WTC11 (cell line): Measurements from ENCODE around the gene AMIGO3. TPM values are rescaled to one million over a fixed set of nuclear protein-coding genes. Genes with fewer than 3 reads are reported as not detected.

Experiments used
- ATAC-seq: fragments of 200-7000 bp; cut with Tn5 transposase; 2 replicates; pipeline ENCODE4 v1.10.0; 2021; ENCODE audit warnings: mild to moderate bottlenecking, moderate library complexity
- Bru-seq: library from RNA; stranded (reverse); fragments of 400-500 nt; gene quantifications from one replicate; lab custom pipeline; 2021; lab: Mats Ljungman, UMichigan
- CTCF ChIA-PET: fragments of 300-600 bp; sonication (Branson Sonifier 250); formaldehyde crosslinking; loops from one replicate; lab custom pipeline; 2021; ENCODE audit warnings: antibody characterized with exemption; lab: Charles Lee
- POLR2A ChIA-PET: fragments of 350-600 bp; sonication (Branson Sonifier 250); formaldehyde crosslinking; loops from one replicate; lab custom pipeline; 2021; ENCODE audit warnings: antibody characterized with exemption; lab: Charles Lee
- DNase-seq: peaks from one replicate; pipeline ENCODE4 v3.0.0; 2021; ENCODE audit warnings: low spot score
- H3K27ac Mint-ChIP-seq: 2 replicates; pipeline ENCODE4 v1.8.0; 2021; ENCODE audit warnings: mixed read lengths
- H3K27me3 Mint-ChIP-seq: 2 replicates; pipeline ENCODE4 v1.8.0; 2021; ENCODE audit warnings: low read depth, mild to moderate bottlenecking, moderate library complexity, mixed read lengths
- H3K36me3 Mint-ChIP-seq: 2 replicates; pipeline ENCODE4 v1.8.0; 2021; ENCODE audit warnings: mixed read lengths
- H3K4me1 Mint-ChIP-seq: 2 replicates; pipeline ENCODE4 v1.8.0; 2022; ENCODE audit warnings: mixed read lengths
- H3K4me3 Mint-ChIP-seq: 2 replicates; pipeline ENCODE4 v1.8.0; 2021; ENCODE audit warnings: mild to moderate bottlenecking, moderate library complexity, mixed read lengths
- H3K9me3 Mint-ChIP-seq: 2 replicates; pipeline ENCODE4 v1.8.0; 2021; ENCODE audit warnings: mixed read lengths
- ARID4B ChIP-seq: sonication (generic); formaldehyde crosslinking; IDR thresholded peaks from 2 replicates; pipeline ENCODE4 v1.8.0; 2023; ENCODE audit warnings: missing genetic modification reagents, mild to moderate bottlenecking, borderline replicate concordance
- ATF3 ChIP-seq: sonication (generic); formaldehyde crosslinking; conservative IDR thresholded peaks from 2 replicates; pipeline ENCODE4 v1.8.1; 2022; ENCODE audit warnings: mild to moderate bottlenecking, missing genetic modification reagents
- CBFB ChIP-seq: sonication (generic); formaldehyde crosslinking; IDR thresholded peaks from 2 replicates; pipeline ENCODE4 v1.8.1; 2022; ENCODE audit warnings: mild to moderate bottlenecking, low read depth, missing genetic modification reagents
- ERG ChIP-seq: fragments of 250-450 bp; sonication (Bioruptor Pico); IDR thresholded peaks from 2 replicates; pipeline ENCODE4 v1.8.0; 2021; ENCODE audit warnings: mild to moderate bottlenecking
- FOXK1 ChIP-seq: sonication (generic); formaldehyde crosslinking; IDR thresholded peaks from 2 replicates; pipeline ENCODE4 v1.8.0; 2022; ENCODE audit warnings: mild to moderate bottlenecking, moderate library complexity, missing genetic modification reagents
- GABPB1 ChIP-seq: sonication (generic); formaldehyde crosslinking; IDR thresholded peaks from 2 replicates; pipeline ENCODE4 v1.8.1; 2023; ENCODE audit warnings: mild to moderate bottlenecking, missing genetic modification reagents
- JAZF1 ChIP-seq: fragments of 250-450 bp; sonication (Bioruptor Pico); IDR thresholded peaks from 2 replicates; pipeline ENCODE4 v1.9.0; 2021; ENCODE audit warnings: moderate library complexity, mild to moderate bottlenecking, inconsistent platforms
- JUN ChIP-seq: sonication (generic); formaldehyde crosslinking; IDR thresholded peaks from 2 replicates; pipeline ENCODE4 v1.8.0; 2023; ENCODE audit warnings: mild to moderate bottlenecking, missing genetic modification reagents
- MLX ChIP-seq: sonication (generic); formaldehyde crosslinking; IDR thresholded peaks from 2 replicates; pipeline ENCODE4 v1.8.1; 2023; ENCODE audit warnings: mild to moderate bottlenecking, missing genetic modification reagents, moderate library complexity
- MXD4 ChIP-seq: fragments of 250-450 bp; sonication (Bioruptor Pico); IDR thresholded peaks from 2 replicates; pipeline ENCODE4 v1.8.0; 2021; ENCODE audit warnings: mild to moderate bottlenecking, moderate library complexity, borderline replicate concordance
- NFYB ChIP-seq: sonication (generic); formaldehyde crosslinking; conservative IDR thresholded peaks from 2 replicates; pipeline ENCODE4 v1.8.0; 2022; ENCODE audit warnings: low read depth, missing genetic modification reagents
- PREB ChIP-seq: sonication (generic); formaldehyde crosslinking; IDR thresholded peaks from 2 replicates; pipeline ENCODE4 v1.8.1; 2022; ENCODE audit warnings: mild to moderate bottlenecking, missing genetic modification reagents, moderate library complexity, borderline replicate concordance
- TEAD4 ChIP-seq: sonication (generic); formaldehyde crosslinking; IDR thresholded peaks from 2 replicates; pipeline ENCODE4 v1.8.0; 2022; ENCODE audit warnings: mild to moderate bottlenecking, missing genetic modification reagents
- USF1 ChIP-seq: sonication (generic); formaldehyde crosslinking; IDR thresholded peaks from 2 replicates; pipeline ENCODE4 v1.8.0; 2022; ENCODE audit warnings: mild to moderate bottlenecking, missing genetic modification reagents
- USF2 ChIP-seq: sonication (generic); formaldehyde crosslinking; IDR thresholded peaks from 2 replicates; pipeline ENCODE4 v1.8.1; 2023; ENCODE audit warnings: mild to moderate bottlenecking, missing genetic modification reagents, moderate library complexity
- ZBTB21 ChIP-seq: sonication (generic); formaldehyde crosslinking; IDR thresholded peaks from 2 replicates; pipeline ENCODE4 v1.8.1; 2023; ENCODE audit warnings: mild to moderate bottlenecking, missing genetic modification reagents, borderline replicate concordance
- ZBTB43 ChIP-seq: sonication (generic); formaldehyde crosslinking; IDR thresholded peaks from 2 replicates; pipeline ENCODE4 v1.8.1; 2023; ENCODE audit warnings: mild to moderate bottlenecking, missing genetic modification reagents
- ZMAT4 ChIP-seq: fragments of 250-450 bp; sonication (Bioruptor Pico); IDR thresholded peaks from 2 replicates; pipeline ENCODE4 v1.9.0; 2021; ENCODE audit warnings: mild to moderate bottlenecking
- ZNF138 ChIP-seq: sonication (generic); formaldehyde crosslinking; conservative IDR thresholded peaks from 2 replicates; pipeline ENCODE4 v1.8.1; 2022; ENCODE audit warnings: mild to moderate bottlenecking, moderate library complexity, missing genetic modification reagents
- ZNF396 ChIP-seq: fragments of 250-450 bp; sonication (Bioruptor Pico); IDR thresholded peaks from 2 replicates; pipeline ENCODE4 v1.8.0; 2021; ENCODE audit warnings: mild to moderate bottlenecking, moderate library complexity, borderline replicate concordance
- ZNF416 ChIP-seq: fragments of 250-450 bp; sonication (Bioruptor Pico); IDR thresholded peaks from 2 replicates; pipeline ENCODE4 v1.9.0; 2021; ENCODE audit warnings: mild to moderate bottlenecking, inconsistent platforms
- ZNF423 ChIP-seq: fragments of 250-450 bp; sonication (Bioruptor Pico); IDR thresholded peaks from 2 replicates; pipeline ENCODE4 v2.1.2; 2022; ENCODE audit warnings: mild to moderate bottlenecking, moderate library complexity
- long read RNA-seq, 3 experiments: library from RNA in 1 of 3; library from capped mRNA in 1 of 3; library from polyadenylated mRNA in 1 of 3; unstranded in 2 of 3; stranded (forward) in 1 of 3; transcript quantifications; one replicate each; pipeline ENCODE4 v2.0.0, GENCODE V29; 2021
- total RNA-seq: library from RNA; stranded (reverse); gene quantifications from 3 replicates; pipeline ENCODE4 v1.2.3, GENCODE V29; 2021

Gene AMIGO3
- total RNA-seq (3.9 to 5.3 TPM (median 4.3 TPM) in 3 replicates), Bru-seq, nascent RNA (percentile 45 among the genes with signal in this experiment)
- long read RNA-seq, experiment 1, transcript AMIGO3-201 (1 exons, 2,862 nt), result major isoform, 38 of 38 reads
- long read RNA-seq, experiment 1, partial matches to known transcripts, result 0 of 38 reads
- long read RNA-seq, experiment 1, other reads (novel, unspliced or antisense), result 0 of 38 reads
- long read RNA-seq, experiment 2, transcript AMIGO3-201 (1 exons, 2,862 nt), result major isoform, 16 of 16 reads
- long read RNA-seq, experiment 2, partial matches to known transcripts, result 0 of 16 reads
- long read RNA-seq, experiment 2, other reads (novel, unspliced or antisense), result 0 of 16 reads
- long read RNA-seq, experiment 3, partial matches to known transcripts, result 0 of 1 reads
- long read RNA-seq, experiment 3, other reads (novel, unspliced or antisense), result 1 of 1 reads

- no peaks in the 10 kb centered on the region for H3K9me3 Mint-ChIP-seq
- peaks cover 12% of the 10 kb centered on the region for H3K36me3 Mint-ChIP-seq
- ChIA-PET POLR2A (interaction anchor here (0.6 to 2.0 kb wide), 6 partner anchors 16 to 241 kb away, joined by 3 to 7 read pairs (median 6); partner anchors contain the start of gene IP6K1), CTCF (interaction anchor here (0.5 to 4.4 kb wide), 25 partner anchors 9 to 1230 kb away, joined by 3 to 45 read pairs (median 4); partner anchors contain the start of genes INKA1 and IP6K1)
- H3K4me1 Mint-ChIP-seq, result peaks cover 13% of the 10 kb centered on the region
- DNase-seq (peak; percentile 98), ATAC-seq (peak; percentile 66)
- peak within 1 kb of the TSS; percentile 92 for H3K27ac Mint-ChIP-seq
- peak within 1 kb of the TSS; percentile 92 for H3K4me3 Mint-ChIP-seq
- H3K27me3 Mint-ChIP-seq, result no peaks in the 10 kb centered on the region
- TF ChIP-seq JAZF1 (no peak), ZNF396 (CRISPR knock-in tag) (no peak), ZBTB43 (CRISPR knock-in tag) (0 out of 2 replicates have a peak, but pooled peaks have one; percentile 1), MLX (CRISPR knock-in tag) (no peak), ATF3 (no peak), USF1 (peak; percentile 37; the same call in 1 of the 2 replicates), NFYB (CRISPR knock-in tag) (peak; percentile 51), ZMAT4 (CRISPR knock-in tag) (peak; percentile 76), USF2 (CRISPR knock-in tag) (no peak), ZBTB21 (no peak; the same call in 1 of the 2 replicates), FOXK1 (0 out of 2 replicates have a peak, but pooled peaks have one; percentile 15), GABPB1 (CRISPR knock-in tag) (no peak), ZNF423 (CRISPR knock-in tag) (no peak), PREB (CRISPR knock-in tag) (no peak), CBFB (CRISPR knock-in tag) (no peak), JUN (0 out of 2 replicates have a peak, but pooled peaks have one; percentile 89), TEAD4 (CRISPR knock-in tag) (no peak), MXD4 (CRISPR knock-in tag) (no peak), ZNF138 (CRISPR knock-in tag) (0 out of 2 replicates have a peak, but pooled peaks have one; percentile 60), ARID4B (no peak; the same call in 1 of the 2 replicates), ERG (CRISPR knock-in tag) (peak; percentile 5; the same call in 1 of the 2 replicates), ZNF416 (CRISPR knock-in tag) (peak; percentile 93; the same call in 1 of the 2 replicates)
Measured at GRCh38 chr3:49719214-49719884, at the start of gene AMIGO3. AMIGO3 (minus strand) TSS chr3:49719684; CDS start chr3:49719465, 219 bp downstream.
